Myocyte (in vitro differentiated cells): Measurements from ENCODE around the gene PRDM7. TPM values are rescaled to one million over a fixed set of nuclear protein-coding genes. Genes with fewer than 3 reads are reported as not detected.
A peak's percentile ranks its signal among the peaks of the same experiment; 100 is the strongest.

Experiments used
- DNase-seq: peaks from one replicate; pipeline ENCODE4 v3.0.0-alpha.2; 2012; ENCODE audit warnings: low read depth
- total RNA-seq: library from RNA; depleted of rRNA; stranded (reverse); fragments of >200 nt; gene quantifications from 2 replicates; pipeline ENCODE4 v1.2.3, GENCODE V29; 2014

The PRDM7 gene
- total RNA-seq, 1 donor from 2014 or later = not detected

- no peak for DNase-seq
These were observed 39.9 kb downstream of the PRDM7 start for GRCh38 chr16:90037276-90037675.

GRCh38 chr16:90035902-90036301, 41.2 kb downstream of the PRDM7 start:
- peak; percentile 93 for DNase-seq

GRCh38 chr16:90034504-90034903, 42.6 kb downstream of the PRDM7 start:
- DNase-seq = no peak

- no peak for DNase-seq
These were observed 43.7 kb downstream of the PRDM7 start for GRCh38 chr16:90033387-90033786.

- no peak for DNase-seq
These were observed 44.3 kb downstream of the PRDM7 start for GRCh38 chr16:90032674-90033331.

GRCh38 chr16:90031931-90032673, 45.0 kb downstream of the PRDM7 start:
- peak; percentile 19 for DNase-seq

- no peak for DNase-seq
These were observed 45.8 kb downstream of the PRDM7 start for GRCh38 chr16:90031186-90031930.

- DNase-seq = no peak
These were observed 48.1 kb downstream of the PRDM7 start for GRCh38 chr16:90028985-90029384.

GRCh38 chr16:90027611-90028010, 49.5 kb downstream of the PRDM7 start:
- no peak for DNase-seq

- no peak for DNase-seq
These were observed 51.0 kb downstream of the PRDM7 start for GRCh38 chr16:90026135-90026534.

- DNase-seq = no peak
These were observed 54.1 kb downstream of the PRDM7 start for GRCh38 chr16:90023078-90023447.

- peak; percentile 91 for DNase-seq
These were observed 54.7 kb downstream of the PRDM7 start for GRCh38 chr16:90022209-90023077.

- peak; percentile 64 for DNase-seq
These were observed 56.2 kb downstream of the PRDM7 start for GRCh38 chr16:90020838-90021382.

GRCh38 chr16:90020260-90020837, 56.8 kb downstream of the PRDM7 start:
- no peak for DNase-seq

- DNase-seq = no peak
These were observed 57.4 kb downstream of the PRDM7 start for GRCh38 chr16:90019543-90020259.

- peak; percentile 59 for DNase-seq
These were observed 58.2 kb downstream of the PRDM7 start, which contains the start of gene DBNDD1 for GRCh38 chr16:90018652-90019542. TSS of gene DBNDD1 (minus strand) at chr16:90019456. CDS start at chr16:90019341, 115 bp downstream.

- DNase-seq = no peak
These were observed 58.9 kb downstream of the PRDM7 start for GRCh38 chr16:90018297-90018651.

- DNase-seq = no peak
These were observed 60.7 kb downstream of the PRDM7 start for GRCh38 chr16:90016339-90016950.
